K562 (cell line): ENCODE measurements around the gene ANO3.

ENCODE experiments used
- EGR1 ChIP-seq: fragments of 450-650 bp; conservative IDR thresholded peaks from 2 replicates; pipeline ENCODE4 v1.6.1; 2017; ENCODE audit warnings: mild to moderate bottlenecking
- FOSL1 ChIP-seq: fragments of 200-800 bp; sonication (Bioruptor generic); conservative IDR thresholded peaks from 2 replicates; pipeline ENCODE4 v1.6.1; 2016; ENCODE audit warnings: missing genetic modification characterization, missing compliant biosample characterization
- GATA2 ChIP-seq: sonication (generic); formaldehyde crosslinking; IDR thresholded peaks from 2 replicates; pipeline ENCODE4 v1.4.0; 2020; ENCODE audit warnings: mild to moderate bottlenecking, missing genetic modification reagents
- HIVEP1 ChIP-seq: fragments of 250-450 bp; sonication (Bioruptor Pico); IDR thresholded peaks from 2 replicates; pipeline ENCODE4 v1.4.0; 2020; ENCODE audit warnings: mild to moderate bottlenecking
- POLR2A ChIP-seq: fragments of 450-650 bp; conservative IDR thresholded peaks from 2 replicates; pipeline ENCODE4 v1.6.1; 2016
- POLR2AphosphoS5 ChIP-seq: IDR thresholded peaks from 2 replicates; pipeline ENCODE4 v1.6.1; 2011; ENCODE audit warnings: mild to moderate bottlenecking, low read depth, low read length, moderate library complexity; ENCODE audit not compliant: control insufficient read depth, insufficient read depth
- SP1 ChIP-seq: sonication (generic); formaldehyde crosslinking; IDR thresholded peaks from 2 replicates; pipeline ENCODE4 v1.8.1; 2022; ENCODE audit warnings: mild to moderate bottlenecking, missing genetic modification reagents
- TCF7L2 ChIP-seq: fragments of 150-350 bp; IDR thresholded peaks from 2 replicates; pipeline ENCODE4 v1.6.1; 2016; ENCODE audit warnings: low read depth, mild to moderate bottlenecking, low read length, moderate library complexity
- U2AF2 ChIP-seq: fragments of 200-400 bp; formaldehyde crosslinking; optimal IDR thresholded peaks from 2 replicates; pipeline ENCODE3; 2017; ENCODE audit warnings: low read depth, mild to moderate bottlenecking, low read length
- ZBTB1 ChIP-seq: sonication (generic); formaldehyde crosslinking; IDR thresholded peaks from 2 replicates; pipeline ENCODE4 v1.8.1; 2023; ENCODE audit warnings: missing genetic modification reagents, low read depth, mild to moderate bottlenecking, borderline replicate concordance
- ZBTB2 ChIP-seq: fragments of 450-650 bp; IDR thresholded peaks from 2 replicates; pipeline ENCODE4 v1.6.1; 2016; ENCODE audit warnings: antibody characterized with exemption
- ZNF146 ChIP-seq: IDR thresholded peaks from one replicate; pipeline ENCODE4 v1.6.1; 2018; ENCODE audit warnings: missing compliant biosample characterization; ENCODE audit not compliant: unreplicated experiment
- ZNF274 ChIP-seq: IDR thresholded peaks from 2 replicates; pipeline ENCODE4 v1.6.1; 2011; ENCODE audit warnings: low read depth, mild to moderate bottlenecking, low read length, moderate library complexity, borderline replicate concordance
- ZNF586 ChIP-seq: fragments of 450-650 bp; formaldehyde crosslinking; conservative IDR thresholded peaks from 2 replicates; pipeline ENCODE4 v1.4.0; 2020; ENCODE audit warnings: mild to moderate bottlenecking, moderate library complexity

- no peak for TF ChIP-seq TCF7L2
- TF ChIP-seq FOSL1, result no peak
- no peak for TF ChIP-seq ZNF274
- TF ChIP-seq POLR2AphosphoS5, result no peak
- no peak for TF ChIP-seq GATA2 (CRISPR knock-in tag)
- no peak for TF ChIP-seq ZNF146
- TF ChIP-seq POLR2A, result no peak
- no peak for TF ChIP-seq U2AF2
- TF ChIP-seq ZNF586, result no peak
- TF ChIP-seq SP1 (CRISPR knock-in tag), result no peak
- TF ChIP-seq ZBTB1 (CRISPR knock-in tag), result no peak
- no peak for TF ChIP-seq EGR1
- TF ChIP-seq ZBTB2, result no peak
- TF ChIP-seq HIVEP1 (CRISPR knock-in tag), result no peak
These were observed 111.7 kb downstream of the ANO3 start for GRCh38 chr11:26443617-26444016.
